Brain microvascular endothelial cell (primary cell): ENCODE data around the gene RANBP6.

Experiments used
- DNase-seq: peaks from one replicate; pipeline ENCODE4 v3.0.0-alpha.2; 2020
- H3K27ac ChIP-seq: fragments of 250-450 bp; sonication (Bioruptor Pico); 2 replicates; pipeline ENCODE4 v1.5.1; 2020; ENCODE audit warnings: mild to moderate bottlenecking, moderate library complexity
- H3K27me3 ChIP-seq: fragments of 250-450 bp; sonication (Bioruptor Pico); replicated peaks from 2 replicates; pipeline ENCODE4 v1.5.1; 2020; ENCODE audit warnings: mild to moderate bottlenecking
- H3K36me3 ChIP-seq: fragments of 250-450 bp; sonication (Bioruptor Pico); replicated peaks from 2 replicates; pipeline ENCODE4 v1.5.1; 2020; ENCODE audit warnings: mild to moderate bottlenecking
- H3K4me3 ChIP-seq: 2 replicates; pipeline ENCODE4 v1.5.1; 2011; ENCODE audit warnings: low read depth, mild to moderate bottlenecking, control low read depth, low read length, moderate library complexity
- in situ Hi-C: cut with HindIII; loops from 2 replicates; pipeline ENCODE4 v1.10.0; 2017; ENCODE audit warnings: low sequenced_read_pairs, low pct_ligation_motif_present
- TF ChIP-seq, protein P1 (sequence below): IDR thresholded peaks from 2 replicates; pipeline ENCODE4 v1.5.1; 2011; ENCODE audit warnings: low read depth, mild to moderate bottlenecking, moderate library complexity, low read length, control low read depth, inconsistent platforms; ENCODE audit errors: missing control alignments

RANBP6 gene

DNA sequence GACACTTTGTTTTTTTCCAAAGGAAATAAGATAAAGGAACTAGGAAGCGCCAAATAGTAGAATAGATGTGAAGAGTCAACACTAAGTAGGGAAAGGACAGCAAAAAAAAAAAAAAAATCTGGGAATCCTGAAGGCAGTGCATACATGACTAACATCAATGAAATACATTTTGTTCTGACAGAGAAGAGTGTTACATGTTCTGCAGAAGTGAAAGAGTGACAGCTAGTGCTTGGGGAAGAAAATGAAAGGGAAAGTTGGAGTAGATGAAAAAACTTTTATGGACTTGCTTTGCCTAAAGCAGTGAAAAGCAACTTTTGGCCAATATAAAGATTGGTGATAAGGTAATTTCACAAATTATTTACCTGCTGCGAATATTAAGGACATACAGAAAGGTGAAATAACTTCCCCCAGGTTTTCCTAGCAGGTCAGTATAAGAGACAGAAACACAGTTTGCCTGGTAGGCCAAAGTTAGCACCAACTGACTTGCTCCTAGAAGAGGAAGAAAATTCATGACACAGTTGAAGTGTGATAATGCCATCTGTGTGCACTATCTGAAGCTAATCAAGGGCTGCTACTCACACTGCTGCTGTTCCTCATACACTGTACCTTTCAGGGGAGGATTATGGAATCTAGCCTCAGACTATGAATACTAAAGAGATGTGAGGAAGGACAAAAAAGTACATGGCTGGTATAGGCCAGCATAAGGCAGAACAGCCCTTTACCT, 38.6 kb downstream of the RANBP6 start:
- Histone ChIP-seq H3K36me3 (no peaks in the 10 kb centered on the region), H3K27ac (no peak overlapping the region), H3K27me3 (no peaks in the 10 kb centered on the region), H3K4me3 (no peak overlapping the region)
- in situ Hi-C loops, result no loop called here
- DNase-seq, result no peak
- TF ChIP-seq, protein P1, sequence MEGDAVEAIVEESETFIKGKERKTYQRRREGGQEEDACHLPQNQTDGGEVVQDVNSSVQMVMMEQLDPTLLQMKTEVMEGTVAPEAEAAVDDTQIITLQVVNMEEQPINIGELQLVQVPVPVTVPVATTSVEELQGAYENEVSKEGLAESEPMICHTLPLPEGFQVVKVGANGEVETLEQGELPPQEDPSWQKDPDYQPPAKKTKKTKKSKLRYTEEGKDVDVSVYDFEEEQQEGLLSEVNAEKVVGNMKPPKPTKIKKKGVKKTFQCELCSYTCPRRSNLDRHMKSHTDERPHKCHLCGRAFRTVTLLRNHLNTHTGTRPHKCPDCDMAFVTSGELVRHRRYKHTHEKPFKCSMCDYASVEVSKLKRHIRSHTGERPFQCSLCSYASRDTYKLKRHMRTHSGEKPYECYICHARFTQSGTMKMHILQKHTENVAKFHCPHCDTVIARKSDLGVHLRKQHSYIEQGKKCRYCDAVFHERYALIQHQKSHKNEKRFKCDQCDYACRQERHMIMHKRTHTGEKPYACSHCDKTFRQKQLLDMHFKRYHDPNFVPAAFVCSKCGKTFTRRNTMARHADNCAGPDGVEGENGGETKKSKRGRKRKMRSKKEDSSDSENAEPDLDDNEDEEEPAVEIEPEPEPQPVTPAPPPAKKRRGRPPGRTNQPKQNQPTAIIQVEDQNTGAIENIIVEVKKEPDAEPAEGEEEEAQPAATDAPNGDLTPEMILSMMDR, result no peak

GRCh38 chr9:5971740-5972139, 43.7 kb downstream of the RANBP6 start:
- Histone ChIP-seq H3K27me3 (no peaks in the 10 kb centered on the region), H3K36me3 (no peaks in the 10 kb centered on the region), H3K27ac (no peak overlapping the region), H3K4me3 (no peak overlapping the region)
- no peak for DNase-seq
- TF ChIP-seq, protein P1, result no peak
- in situ Hi-C loops, result no loop called here
